Measurements from ENCODE around the gene TXLNG. TPM values are rescaled to one million over a fixed set of nuclear protein-coding genes. Genes with fewer than 3 reads are reported as not detected.

Gene TXLNG
- total and polyA plus RNA-seq, 2 of the 13 experiments (the other 11 are each of a cell fraction or from before 2014, with no cell fraction given): 13.1 to 15.5 TPM

GRCh38 chrX:16796298-16796697, 10.0 kb downstream of the TXLNG start:
- no TSS peak for BruUV-seq (replicated peaks)
- peaks cover 39% of the 10 kb centered on the region for H3K79me2 ChIP-seq (ENCODE audit: insufficient read depth, low read length)
- no peaks in the 10 kb centered on the region for H3K27me3 ChIP-seq (ENCODE audit: control insufficient read depth in 1 of 2, insufficient read depth in 2 of 2, low read length in 2 of 2)
- H3K27ac ChIP-seq (ENCODE audit: extremely low read length, insufficient read depth, low read length): no peak overlapping the region
- TF ChIP-seq IRF2 (CRISPR knock-in tag; IDR thresholded peaks at IDR 0.05) (no peak), GTF3A (CRISPR knock-in tag; conservative IDR thresholded peaks at IDR 0.05) (no peak), NRL (CRISPR knock-in tag; IDR thresholded peaks at IDR 0.05; ENCODE audit: borderline replicate concordance) (no peak), ZMYM4 (CRISPR knock-in tag; IDR thresholded peaks at IDR 0.05) (no peak), ZNF597 (CRISPR knock-in tag; IDR thresholded peaks at IDR 0.05) (no peak), ZNF484 (CRISPR knock-in tag; IDR thresholded peaks at IDR 0.05; ENCODE audit: borderline replicate concordance, low read depth) (no peak), ELF4 (CRISPR knock-in tag; IDR thresholded peaks at IDR 0.05; ENCODE audit: borderline replicate concordance) (no peak), ZNF20 (CRISPR knock-in tag; IDR thresholded peaks at IDR 0.05) (no peak), POLR2A (IDR thresholded peaks at IDR 0.05; ENCODE audit: insufficient read depth in 1 of 2, low read depth in 2 of 2, low read length in 2 of 2) (no peak), ZFP62 (CRISPR knock-in tag; IDR thresholded peaks at IDR 0.05) (no peak), THAP9 (CRISPR knock-in tag; IDR thresholded peaks at IDR 0.05; ENCODE audit: borderline replicate concordance) (no peak), KLF16 (CRISPR knock-in tag; IDR thresholded peaks at IDR 0.05) (no peak), GPN1 (CRISPR knock-in tag; IDR thresholded peaks at IDR 0.05; ENCODE audit: borderline replicate concordance) (no peak), PRPF4 (IDR thresholded peaks at IDR 0.05; ENCODE audit: low read depth, low read length, poor library complexity, severe bottlenecking) (no peak), ZNF354B (CRISPR knock-in tag; IDR thresholded peaks at IDR 0.05) (no peak), ZBTB21 (CRISPR knock-in tag; IDR thresholded peaks at IDR 0.05) (no peak), IRF1 (CRISPR knock-in tag; IDR thresholded peaks at IDR 0.05; ENCODE audit: low read depth) (no peak), IRX3 (CRISPR knock-in tag; IDR thresholded peaks at IDR 0.05; ENCODE audit: borderline replicate concordance, low read depth) (no peak), RXRA (CRISPR knock-in tag; IDR thresholded peaks at IDR 0.05) (no peak)
- no peak overlapping the region for H3K4me3 ChIP-seq (replicated peaks in 1 of 3; ENCODE audit: insufficient read depth in 1 of 3, low read depth in 2 of 3, low read length in 3 of 3)
- H3K9ac ChIP-seq (ENCODE audit: insufficient read depth, low read depth, low read length): no peak overlapping the region
- peaks cover 6% of the 10 kb centered on the region; the same call in 1 of the 2 replicates for H4K20me1 ChIP-seq (ENCODE audit: insufficient read depth, low read length)
- no peak for FAIRE-seq
- ChIA-PET CTCF (ENCODE audit: low intra/inter-chr PET ratio, low total read pairs) (no interaction called here), POLR2A (no interaction called here)
- DNase-seq (ENCODE audit: low spot score): no peak
- WGBS (ENCODE audit: low lambda C conversion rate): 100% methylated on average over 2 of the region's 4 CpGs
- in situ Hi-C loops (cut with HindIII; ENCODE audit: extremely low pct_ligation_motif_present, low pct_unique_long_range_greater_than_20kb) (no loop called here), intact Hi-C loops (cut with micrococcal nuclease; ENCODE audit: unreplicated experiment) (no loop called here)
- H3K4me1 ChIP-seq (ENCODE audit: insufficient read depth, low read length): no peaks in the 10 kb centered on the region
- H2AFZ ChIP-seq (ENCODE audit: low read length): no peak overlapping the region
- H3K36me3 ChIP-seq (replicated peaks in 1 of 2; ENCODE audit: control insufficient read depth in 1 of 2, insufficient read depth in 2 of 2, low read length in 2 of 2): peaks cover 3 to 6% of the 10 kb centered on the region in 2 experiments; a peak in 1 of 5 replicates
- no peaks in the 10 kb centered on the region for H3K9me3 ChIP-seq (ENCODE audit: low read length)
- ATAC-seq: no peak
- H3K4me2 ChIP-seq (ENCODE audit: low read depth, low read length): no peak overlapping the region
